GM21529 (cell line): ENCODE measurements around the gene GNG7.
"Not testable (repeated sequence)": the region's sequence is repeated elsewhere in the genome, so short reads cannot be mapped to it uniquely, and the experiment has no call there.

Experiments
- ATAC-seq: cut with Tn5 transposase; IDR thresholded peaks from one replicate; pipeline ENCODE4 v1.9.1; 2021; ENCODE audit not compliant: unreplicated experiment

Gene GNG7

GRCh38 chr19:2714102-2714501 is 11.6 kb upstream of the GNG7 start:
- ATAC-seq = not testable (repeated sequence)

GRCh38 chr19:2713170-2713569 is 10.7 kb upstream of the GNG7 start:
- ATAC-seq = not testable (repeated sequence)

- ATAC-seq = no peak
Measured at GRCh38 chr19:2711875-2712205, 9.3 kb upstream of the GNG7 start.

GRCh38 chr19:2711172-2711874 is 8.8 kb upstream of the GNG7 start:
- ATAC-seq = no peak

- ATAC-seq = no peak
Measured at GRCh38 chr19:2706251-2706650, 3.8 kb upstream of the GNG7 start.

GRCh38 chr19:2703691-2704216 is 1.3 kb upstream of the GNG7 start:
- ATAC-seq = no peak

- ATAC-seq = no peak
Measured at GRCh38 chr19:2703077-2703437, 563 bp upstream of the GNG7 start.

- ATAC-seq = no peak
Measured at GRCh38 chr19:2701361-2702169, 929 bp downstream of the GNG7 start.

GRCh38 chr19:2700660-2701360 is 1.7 kb downstream of the GNG7 start:
- no peak for ATAC-seq

- ATAC-seq = no peak
Measured at GRCh38 chr19:2699413-2700140, 2.9 kb downstream of the GNG7 start.

- ATAC-seq = no peak
Measured at GRCh38 chr19:2694196-2694595, 8.3 kb downstream of the GNG7 start.

GRCh38 chr19:2693492-2694160 is 8.9 kb downstream of the GNG7 start:
- ATAC-seq = no peak

GRCh38 chr19:2691951-2692350 is 10.5 kb downstream of the GNG7 start:
- ATAC-seq = no peak

- ATAC-seq = no peak
Measured at GRCh38 chr19:2690856-2691255, 11.6 kb downstream of the GNG7 start.

GRCh38 chr19:2686360-2686759 is 16.1 kb downstream of the GNG7 start:
- ATAC-seq = no peak

- no peak for ATAC-seq
Measured at GRCh38 chr19:2685204-2685704, 17.2 kb downstream of the GNG7 start.

GRCh38 chr19:2683430-2684003 is 19.0 kb downstream of the GNG7 start:
- no peak for ATAC-seq

- ATAC-seq = no peak
Measured at GRCh38 chr19:2680808-2681207, 21.7 kb downstream of the GNG7 start.

GRCh38 chr19:2679439-2679838 is 23.1 kb downstream of the GNG7 start:
- no peak for ATAC-seq

- not testable (repeated sequence) for ATAC-seq
Measured at GRCh38 chr19:2678948-2679347, 23.5 kb downstream of the GNG7 start.
